Amniotic epithelial cell (primary cell): ENCODE data around the gene SRSF6.
A peak's percentile ranks its signal among the peaks of the same experiment; 100 is the strongest.
"Not testable (repeated sequence)": the region's sequence is repeated elsewhere in the genome, so short reads cannot be mapped to it uniquely, and the experiment has no call there.

Source experiments
- DNase-seq: peaks from one replicate; pipeline ENCODE4 v3.0.0-alpha.2; 2010; ENCODE audit warnings: low read depth

SRSF6 gene

DNA sequence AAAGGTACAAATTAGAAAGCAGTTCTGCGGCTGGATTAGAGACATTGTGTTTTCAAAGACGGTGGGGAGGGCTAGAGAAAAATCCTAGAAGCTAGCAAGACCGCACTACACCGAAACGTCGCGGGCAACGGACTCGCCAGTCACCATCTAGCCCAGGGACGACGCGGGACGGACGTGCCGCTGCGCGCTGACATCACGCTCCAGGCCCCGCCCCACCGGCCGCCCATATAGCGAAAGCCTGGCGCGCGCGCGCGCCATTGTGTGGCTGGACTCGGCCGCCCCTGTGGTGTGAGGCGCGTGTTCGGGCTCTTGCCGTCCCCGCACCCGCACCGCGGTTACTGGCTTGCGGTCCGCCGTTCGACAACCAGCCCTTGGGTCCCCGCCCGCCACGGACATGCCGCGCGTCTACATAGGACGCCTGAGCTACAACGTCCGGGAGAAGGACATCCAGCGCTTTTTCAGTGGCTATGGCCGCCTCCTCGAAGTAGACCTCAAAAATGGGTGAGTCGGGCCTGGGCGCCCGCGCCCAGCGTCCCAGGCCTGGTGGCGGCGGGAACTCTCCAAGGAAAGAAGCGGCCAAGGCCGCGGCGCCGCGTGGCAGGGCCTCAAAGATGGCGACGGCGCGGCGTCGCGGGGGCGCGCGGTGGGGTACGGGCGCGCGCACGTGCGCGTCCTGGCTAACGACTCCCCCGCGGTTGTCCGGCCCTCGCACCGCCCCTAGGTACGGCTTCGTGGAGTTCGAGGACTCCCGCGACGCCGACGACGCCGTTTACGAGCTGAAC, at the start of gene SRSF6:
TSS of gene SRSF6 (plus strand) at position 257 of the 782 bp plus-strand sequence. CDS start at position 395, 138 bp downstream.
- DNase-seq: peak; percentile 82

GRCh38 chr20:43408848-43409576, 48.7 kb upstream of the SRSF6 start:
- DNase-seq: peak; percentile 34

GRCh38 chr20:43409577-43409913, 48.2 kb upstream of the SRSF6 start:
- DNase-seq: no peak

GRCh38 chr20:43415661-43416430, 41.9 kb upstream of the SRSF6 start:
- no peak for DNase-seq

DNA sequence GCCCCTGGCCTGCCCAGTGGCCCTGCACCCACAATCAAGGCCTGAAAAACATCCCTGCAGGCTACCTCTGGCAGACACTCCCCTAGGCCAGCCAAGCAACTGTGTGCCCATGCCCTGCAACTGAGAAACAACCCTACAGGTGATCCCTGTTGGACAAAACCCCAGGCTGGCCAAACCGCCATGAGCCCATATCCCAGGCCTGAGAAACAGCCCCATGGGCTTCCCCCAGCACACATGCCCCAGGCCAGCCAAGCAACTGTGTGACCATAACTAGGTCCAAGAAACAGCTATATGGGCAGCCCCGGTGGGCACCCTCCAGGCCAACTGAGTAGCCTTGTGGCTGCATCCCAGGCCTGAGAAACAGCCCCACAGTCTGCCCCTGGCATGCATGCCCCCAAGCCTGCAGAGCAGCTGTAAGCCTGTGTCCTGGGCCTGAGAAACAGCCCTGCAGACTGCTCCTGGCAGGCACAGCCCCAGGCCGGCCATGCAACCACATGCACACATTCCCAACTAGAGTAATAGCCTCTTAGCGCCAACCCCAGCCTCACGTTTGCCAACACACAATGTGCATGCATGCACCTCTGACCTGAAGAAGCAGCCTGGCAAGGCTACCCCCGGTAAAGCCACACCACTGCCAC, 41.0 kb upstream of the SRSF6 start:
- DNase-seq: no peak

DNA sequence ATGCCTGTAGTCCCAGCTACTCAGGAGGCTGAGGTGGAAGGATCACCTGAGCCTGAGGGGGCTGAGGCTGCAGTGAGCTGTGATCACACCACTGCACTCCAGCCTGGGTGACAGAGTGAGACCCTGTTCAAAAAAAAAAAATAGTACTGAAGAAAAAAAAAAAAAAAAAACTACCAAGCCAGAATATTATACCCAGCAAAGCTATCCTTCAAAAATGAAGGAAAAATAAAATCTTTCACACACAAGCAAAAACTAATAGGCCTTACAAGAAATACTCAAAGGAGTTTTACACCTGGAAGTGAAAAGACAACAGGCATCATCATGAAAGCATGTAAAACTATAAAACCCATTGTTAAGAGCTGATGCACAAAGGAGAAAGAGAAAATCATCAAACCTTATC, 37.5 kb upstream of the SRSF6 start:
- DNase-seq: no peak

- DNase-seq: not testable (repeated sequence)
Observed at GRCh38 chr20:43420913-43421312, 36.8 kb upstream of the SRSF6 start.

- no peak for DNase-seq
Observed at GRCh38 chr20:43426172-43426571, 31.5 kb upstream of the SRSF6 start.

DNA sequence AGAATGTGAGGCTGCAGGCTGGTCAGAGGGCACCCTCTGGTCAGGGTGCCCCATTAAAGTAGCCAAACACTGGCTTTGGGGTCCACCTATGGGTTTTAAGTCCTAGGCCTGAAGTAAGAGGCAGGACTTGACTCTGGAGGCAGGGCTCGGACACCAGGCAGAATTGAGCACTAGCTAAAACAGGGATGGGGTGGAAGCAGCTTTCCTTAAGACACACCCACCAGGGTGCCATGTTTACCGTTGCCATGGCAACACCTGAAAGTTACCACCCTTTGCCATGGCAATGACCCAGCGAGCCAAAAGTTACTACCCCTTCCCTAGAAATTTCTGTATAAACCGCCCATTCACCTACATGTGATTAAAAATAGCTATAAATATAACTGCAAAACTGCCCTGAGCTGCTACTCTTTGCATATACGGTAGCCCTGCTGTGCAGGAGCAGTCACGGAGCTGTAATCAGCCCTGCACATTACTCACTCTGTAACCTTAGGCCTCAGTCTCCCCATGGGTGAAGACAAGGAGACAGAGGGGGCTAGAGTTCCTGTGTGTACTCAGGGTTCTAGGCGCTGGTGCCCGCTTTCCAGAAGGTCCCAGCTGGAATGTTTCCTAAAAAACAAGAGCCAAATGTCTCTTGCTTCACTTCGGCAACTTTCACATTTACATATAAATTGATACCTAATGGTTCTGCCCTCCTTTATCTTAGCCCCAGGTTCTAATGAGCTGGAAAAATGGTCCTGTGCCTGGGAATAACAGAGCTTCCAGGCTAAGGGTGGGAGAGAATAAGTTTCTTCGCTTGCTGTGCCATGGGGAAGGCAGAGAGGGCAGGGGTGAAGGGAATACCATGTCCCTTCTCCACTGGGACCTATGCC, 27.2 kb upstream of the SRSF6 start:
- no peak for DNase-seq

- peak; percentile 55 for DNase-seq
Observed at GRCh38 chr20:43431134-43431519, 26.6 kb upstream of the SRSF6 start.

DNA sequence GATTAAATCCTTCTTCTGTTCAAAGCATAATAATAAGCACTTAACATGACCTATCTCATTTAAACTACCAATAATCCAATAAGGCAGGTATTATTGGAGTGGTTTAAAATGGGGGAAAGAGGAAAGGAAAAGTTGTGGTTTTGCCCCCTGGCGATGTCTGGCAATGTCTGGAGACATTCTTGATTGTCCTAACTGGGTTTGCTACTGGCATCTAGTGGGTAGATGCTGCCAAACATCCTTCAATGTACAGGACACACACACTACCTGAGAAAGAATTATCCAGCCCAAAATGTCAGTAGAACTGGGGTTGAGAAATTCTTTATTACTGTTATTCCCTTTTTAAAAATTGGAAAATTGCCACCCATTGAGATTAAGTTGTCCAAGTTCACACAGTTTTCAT, 25.2 kb upstream of the SRSF6 start:
- no peak for DNase-seq

DNA sequence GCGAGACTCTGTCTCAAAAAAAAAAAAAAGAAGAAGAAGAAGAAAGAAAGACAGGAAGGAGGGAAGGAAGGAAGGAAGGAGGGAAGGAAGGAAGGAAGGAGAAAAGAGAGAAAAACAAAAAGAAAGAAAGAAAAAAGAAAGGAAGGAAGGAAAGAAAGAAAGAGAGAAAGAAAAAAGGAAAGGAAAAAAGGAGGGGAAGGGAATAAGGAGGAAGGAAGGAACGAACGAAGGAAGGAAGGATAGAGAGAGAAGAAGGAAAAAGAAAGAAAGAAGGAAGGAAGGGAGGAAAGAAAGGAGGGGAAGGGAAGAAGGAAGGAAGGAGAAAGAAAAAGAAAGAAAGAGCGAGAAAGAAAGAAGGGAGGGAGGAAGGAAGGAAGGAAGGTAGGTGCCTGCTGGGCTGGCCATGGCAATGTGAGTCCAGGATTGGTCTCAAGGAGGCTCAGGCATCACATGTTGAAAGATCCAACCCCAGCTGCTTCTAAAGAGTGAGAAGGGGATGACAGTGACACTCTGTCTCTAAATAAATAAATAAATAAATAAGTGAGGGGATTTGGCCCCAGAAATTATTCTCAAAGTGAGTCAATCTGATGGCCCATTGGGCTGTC, 24.3 kb upstream of the SRSF6 start:
- no peak for DNase-seq

- no peak for DNase-seq
Observed at GRCh38 chr20:43434565-43434964, 23.1 kb upstream of the SRSF6 start.

- DNase-seq: no peak
Observed at GRCh38 chr20:43438578-43439316, 18.9 kb upstream of the SRSF6 start.

DNA sequence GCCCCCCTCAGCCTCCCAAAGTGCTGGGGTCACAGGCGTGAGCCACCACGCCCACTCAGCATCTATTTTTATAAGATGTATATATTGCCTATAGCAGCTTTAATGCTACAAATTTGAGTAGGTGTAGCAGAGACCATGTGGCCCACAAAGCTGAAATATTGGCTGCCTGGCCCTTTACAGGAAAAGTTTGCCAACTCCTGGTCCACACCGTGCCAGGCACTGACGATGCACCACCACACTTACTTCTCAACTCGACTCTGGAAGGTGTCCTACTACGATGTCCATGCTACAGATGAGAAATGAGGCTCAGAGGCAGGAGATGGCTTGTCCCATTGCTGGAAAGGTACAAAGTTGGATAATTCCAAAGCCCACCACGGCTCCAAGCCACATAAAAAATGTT, 17.2 kb upstream of the SRSF6 start:
- DNase-seq: no peak

DNA sequence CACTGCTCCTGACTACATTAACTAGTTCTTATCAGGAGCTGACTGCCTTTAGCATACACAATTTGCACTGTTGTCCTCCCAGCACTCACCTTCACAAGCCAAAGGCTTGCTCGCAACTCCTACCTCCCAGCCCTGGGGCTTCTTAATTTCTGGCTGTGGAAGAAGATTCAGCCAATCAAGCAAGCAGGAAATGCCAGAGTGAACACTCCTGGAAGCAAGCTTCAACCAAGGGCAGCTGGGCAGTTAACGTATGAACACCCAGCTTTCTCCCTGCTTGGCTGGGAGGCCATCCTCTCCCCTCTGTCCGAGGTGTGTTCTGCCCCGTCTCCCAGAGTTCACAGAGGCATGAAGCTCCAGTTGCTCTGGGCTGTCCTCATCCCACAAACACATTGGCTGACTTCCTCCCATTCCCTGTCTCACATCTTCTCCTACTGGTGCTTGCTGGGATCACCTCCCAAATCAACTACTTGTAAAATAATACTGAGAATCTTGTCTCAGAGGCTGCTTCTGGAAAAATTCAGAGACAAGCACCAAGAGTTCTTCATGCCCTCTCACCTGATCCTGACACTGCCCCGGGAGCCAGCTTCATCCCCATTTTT, 15.3 kb upstream of the SRSF6 start:
- no peak for DNase-seq

- no peak for DNase-seq
Observed at GRCh38 chr20:43444107-43444506, 13.6 kb upstream of the SRSF6 start.

GRCh38 chr20:43446361-43446879, 11.3 kb upstream of the SRSF6 start:
- DNase-seq: no peak

DNA sequence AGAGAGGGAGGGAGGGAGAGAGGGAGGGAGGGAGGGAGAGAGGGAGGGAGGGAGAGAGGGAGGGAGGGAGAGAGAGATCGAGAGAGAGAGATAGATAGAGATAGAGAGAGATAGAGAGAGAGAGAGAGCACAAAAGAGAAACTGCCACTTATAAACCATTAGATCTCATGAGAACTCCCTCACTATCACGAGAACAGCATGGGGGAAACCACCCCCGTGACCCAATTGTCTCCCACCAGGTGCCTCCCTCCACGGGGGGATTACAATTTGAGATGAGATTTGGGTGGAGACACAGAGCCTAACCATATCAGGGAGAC, 9.3 kb upstream of the SRSF6 start:
- DNase-seq: not testable (repeated sequence)
